Esophagus (tissue), 2 donors: ENCODE measurements around the gene PLA2G4A. TPM values are rescaled to one million over a fixed set of nuclear protein-coding genes. Genes with fewer than 3 reads are reported as not detected.

Experiments used
- H3K27ac ChIP-seq, 2 donors: one replicate each; pipeline ENCODE4 v1.5.1; 2013; ENCODE audit warnings: low read depth in 2 of 2, mild to moderate bottlenecking in 2 of 2, inconsistent platforms in 1 of 2, low read length in 1 of 2, moderate library complexity in 1 of 2
- H3K27me3 ChIP-seq, 2 donors: one replicate each; pipeline ENCODE4 v1.6.1; 2013; ENCODE audit warnings: low read length in 2 of 2, control low read depth in 1 of 2, mild to moderate bottlenecking in 1 of 2; ENCODE audit not compliant: insufficient read depth in 2 of 2, control insufficient read depth in 1 of 2
- H3K36me3 ChIP-seq, 2 donors: one replicate each; pipeline ENCODE4 v1.6.1; 2013; ENCODE audit warnings: low read length in 1 of 2; ENCODE audit not compliant: control insufficient read depth in 2 of 2, insufficient read depth in 2 of 2
- H3K4me1 ChIP-seq, 2 donors: one replicate each; pipeline ENCODE4 v1.6.1; 2013; ENCODE audit warnings: low read length in 1 of 2; ENCODE audit not compliant: control insufficient read depth in 2 of 2, insufficient read depth in 2 of 2
- H3K4me3 ChIP-seq, 2 donors: one replicate each; pipeline ENCODE4 v1.5.1; 2013; ENCODE audit warnings: low read length in 2 of 2, mild to moderate bottlenecking in 2 of 2, low read depth in 1 of 2, moderate library complexity in 1 of 2
- H3K9me3 ChIP-seq, 2 donors: one replicate each; pipeline ENCODE4 v1.6.1; 2013; ENCODE audit warnings: mild to moderate bottlenecking in 2 of 2, low read depth in 1 of 2, low read length in 1 of 2, moderate library complexity in 1 of 2; ENCODE audit not compliant: control insufficient read depth in 2 of 2, insufficient read depth in 1 of 2
- WGBS, 2 donors: extraction: QIAGEN DNeasy Blood & Tissue Kit; methylation state at CpG; one replicate each; pipeline ENCODE4 v1.1.7; 2013; 5-methylcytosine and 5-hydroxymethylcytosine counted together
- polyA plus RNA-seq, 2 donors: library from polyadenylated mRNA; stranded (reverse); fragments of 200-250 nt; gene quantifications; one replicate each; pipeline ENCODE4 v1.2.3, GENCODE V29; 2013
- donor health status: healthy with polysubstance abuse.
- donor health status: Bipolar disorder and iron deficiency.

PLA2G4A gene
- polyA plus RNA-seq, 2 donors: 3.1 to 6.3 TPM

DNA sequence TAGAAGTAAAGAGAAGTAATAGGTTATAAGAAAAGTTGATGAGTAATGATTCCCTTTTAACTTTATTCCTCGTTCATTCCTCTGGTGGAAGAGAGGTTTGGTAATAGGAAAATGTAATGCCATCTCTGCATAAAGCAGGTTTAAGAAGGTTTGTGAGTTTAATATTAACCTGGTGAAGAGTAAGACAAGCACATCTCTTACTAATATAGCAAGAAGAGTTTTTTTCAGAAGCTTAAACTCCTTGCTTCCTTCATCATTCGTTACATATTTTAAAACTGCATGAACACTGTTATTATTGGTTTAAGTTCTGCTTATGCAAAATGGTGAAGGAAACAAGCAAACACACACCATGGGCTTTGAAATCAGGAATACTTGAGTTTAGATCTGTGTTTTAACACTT, 9.2 kb upstream of the PLA2G4A start:
- Histone ChIP-seq H3K27ac (no peak overlapping the region), H3K4me1 (no peaks in the 10 kb centered on the region), H3K9me3 (no peaks in the 10 kb centered on the region), H3K36me3 (no peaks in the 10 kb centered on the region), H3K4me3 (no peak overlapping the region), H3K27me3 (no peaks in the 10 kb centered on the region)
- 72 to 76% methylated on average over 2 of the region's 2 CpGs for WGBS, 2 donors

GRCh38 chr1:186829686-186830587, 1.2 kb downstream of the PLA2G4A start:
- H3K27me3 ChIP-seq: no peaks in the 10 kb centered on the region
- H3K4me3 ChIP-seq: peak overlapping the region in 1 of 2 donors; percentile 82
- no peak overlapping the region for H3K27ac ChIP-seq
- H3K36me3 ChIP-seq: no peaks in the 10 kb centered on the region
- no peaks in the 10 kb centered on the region for H3K4me1 ChIP-seq
- WGBS, 2 donors: 59% methylated on average over 14 of the region's 14 CpGs
- H3K9me3 ChIP-seq: no peaks in the 10 kb centered on the region

GRCh38 chr1:186831168-186831567, 2.4 kb downstream of the PLA2G4A start:
- WGBS, 2 donors: 90 to 94% methylated on average over 2 of the region's 2 CpGs
- Histone ChIP-seq H3K9me3 (no peaks in the 10 kb centered on the region), H3K4me1 (no peaks in the 10 kb centered on the region), H3K36me3 (no peaks in the 10 kb centered on the region), H3K27ac (no peak overlapping the region), H3K27me3 (no peaks in the 10 kb centered on the region), H3K4me3 (no peak overlapping the region)

DNA sequence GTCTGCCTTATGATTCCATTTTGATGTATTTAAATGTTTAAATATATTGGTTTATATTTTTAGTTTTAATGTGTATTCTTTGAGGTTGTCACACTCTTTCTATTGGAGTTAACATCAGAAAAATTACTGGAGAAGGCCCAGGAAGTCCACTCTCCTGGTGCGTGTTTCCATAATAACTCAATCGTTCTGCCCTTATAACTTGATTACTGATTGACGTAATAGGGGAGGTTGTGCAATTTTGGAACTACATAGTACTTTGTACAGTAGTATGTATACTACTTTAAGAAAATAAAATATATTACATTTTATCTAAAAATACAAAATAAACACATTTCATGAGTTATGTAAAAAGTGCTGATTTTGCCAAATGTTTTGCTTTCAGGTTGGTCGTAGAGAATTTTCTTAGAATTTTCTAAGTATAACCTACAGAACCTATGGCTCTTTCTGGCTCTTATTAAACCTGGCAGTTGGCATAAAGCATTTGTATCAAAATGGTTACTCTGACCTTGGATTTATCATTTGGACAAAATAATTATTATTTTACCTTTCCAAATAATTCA, 5.7 kb downstream of the PLA2G4A start:
- WGBS, 2 donors: 81 to 90% methylated on average over 4 of the region's 4 CpGs
- Histone ChIP-seq H3K27ac (no peak overlapping the region), H3K4me3 (no peak overlapping the region)

DNA sequence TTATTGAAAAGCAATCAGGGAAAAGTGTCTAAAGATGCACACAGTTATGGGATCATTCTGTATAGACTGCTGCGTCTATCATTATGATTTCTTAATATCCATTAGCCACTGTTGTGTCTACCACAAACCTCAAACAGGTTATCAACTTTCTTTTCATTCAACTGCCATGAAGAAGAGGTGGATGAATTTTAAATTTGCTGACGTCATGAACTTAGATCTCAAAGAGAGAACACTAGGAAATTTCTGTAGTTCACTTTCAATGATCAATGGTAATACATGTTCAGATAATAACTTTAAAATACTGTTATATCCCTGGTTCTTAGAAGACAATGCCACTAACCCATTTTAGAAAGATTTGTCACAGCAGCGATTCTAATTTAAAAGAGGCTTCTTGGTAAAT, 6.7 kb downstream of the PLA2G4A start:
- Histone ChIP-seq H3K27ac (no peak overlapping the region), H3K4me3 (no peak overlapping the region), H3K9me3 (no peaks in the 10 kb centered on the region), H3K27me3 (no peaks in the 10 kb centered on the region), H3K4me1 (no peaks in the 10 kb centered on the region), H3K36me3 (no peaks in the 10 kb centered on the region)
- WGBS, 2 donors: 85 to 93% methylated on average over 3 of the region's 3 CpGs

More for the DNA sequence above, 5.7 kb downstream of the PLA2G4A start:
- no peaks in the 10 kb centered on the region for H3K9me3 ChIP-seq
- H3K4me1 ChIP-seq: no peaks in the 10 kb centered on the region
- H3K36me3 ChIP-seq: no peaks in the 10 kb centered on the region
- no peaks in the 10 kb centered on the region for H3K27me3 ChIP-seq

DNA sequence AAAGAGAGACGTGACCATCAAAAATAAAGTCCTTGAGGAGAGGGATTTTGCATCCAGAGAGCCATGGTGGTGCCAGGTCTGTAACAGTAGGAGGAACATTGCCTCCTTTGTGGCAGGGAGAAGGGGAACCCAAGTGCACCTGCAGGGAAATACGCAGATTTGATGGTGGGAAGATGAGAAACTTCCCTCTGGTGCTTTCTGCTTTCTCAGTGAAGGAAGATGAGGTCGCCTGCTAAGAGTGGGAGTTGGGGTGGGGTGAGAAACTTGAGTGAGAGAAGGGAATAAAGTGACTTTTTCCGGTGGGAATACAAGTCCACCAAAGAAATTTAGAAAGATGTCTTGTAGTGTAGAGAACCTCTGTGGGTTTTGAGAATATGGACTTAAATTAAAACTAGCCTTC, 9.1 kb downstream of the PLA2G4A start:
- no peaks in the 10 kb centered on the region for H3K4me1 ChIP-seq
- no peaks in the 10 kb centered on the region for H3K36me3 ChIP-seq
- no peaks in the 10 kb centered on the region for H3K9me3 ChIP-seq
- H3K27me3 ChIP-seq: no peaks in the 10 kb centered on the region
- H3K27ac ChIP-seq: no peak overlapping the region
- no peak overlapping the region for H3K4me3 ChIP-seq
- WGBS, 2 donors: 83 to 86% methylated on average over 4 of the region's 4 CpGs

- no peaks in the 10 kb centered on the region for H3K9me3 ChIP-seq
- no peaks in the 10 kb centered on the region for H3K36me3 ChIP-seq
- WGBS, 2 donors: 40 to 42% methylated on average over 2 of the region's 2 CpGs
- H3K27me3 ChIP-seq: no peaks in the 10 kb centered on the region
- H3K4me1 ChIP-seq: no peaks in the 10 kb centered on the region
- H3K4me3 ChIP-seq: no peak overlapping the region
- H3K27ac ChIP-seq: no peak overlapping the region
Measured at GRCh38 chr1:186838380-186839040, 9.8 kb downstream of the PLA2G4A start.

- 66% methylated on average over 2 of the region's 2 CpGs for WGBS, 2 donors
- no peaks in the 10 kb centered on the region for H3K9me3 ChIP-seq
- no peak overlapping the region for H3K27ac ChIP-seq
- no peaks in the 10 kb centered on the region for H3K4me1 ChIP-seq
- no peaks in the 10 kb centered on the region for H3K27me3 ChIP-seq
- no peak overlapping the region for H3K4me3 ChIP-seq
- H3K36me3 ChIP-seq: no peaks in the 10 kb centered on the region
Measured at GRCh38 chr1:186839041-186839400, 10.3 kb downstream of the PLA2G4A start.

GRCh38 chr1:186841599-186841998, 12.8 kb downstream of the PLA2G4A start:
- no peaks in the 10 kb centered on the region for H3K27me3 ChIP-seq
- H3K4me3 ChIP-seq: no peak overlapping the region
- peak overlapping the region in 1 of 2 donors; percentile 56 for H3K27ac ChIP-seq
- 55 to 59% methylated on average over 3 of the region's 3 CpGs for WGBS, 2 donors
- no peaks in the 10 kb centered on the region for H3K36me3 ChIP-seq
- no peaks in the 10 kb centered on the region for H3K4me1 ChIP-seq
- no peaks in the 10 kb centered on the region for H3K9me3 ChIP-seq
